Liver (tissue), 3 donors: ENCODE measurements around the gene SMG5.

Experiments
- ATF3 ChIP-seq: IDR thresholded peaks from 2 replicates; pipeline ENCODE4 v1.6.1; 2016; ENCODE audit warnings: antibody characterized with exemption
- CTCF ChIP-seq: fragments of 150-350 bp; IDR thresholded peaks from 2 replicates; pipeline ENCODE4 v1.5.1; 2017; ENCODE audit warnings: improper control_type of control experiment, low read depth, low read length; ENCODE audit not compliant: missing input control
- EGR1 ChIP-seq, 2 donors: IDR thresholded peaks; 2 replicates each; pipeline ENCODE4 v1.6.1; 2016 to 2018; ENCODE audit warnings: antibody characterized with exemption in 2 of 2, low read depth in 2 of 2
- FOXA1 ChIP-seq: IDR thresholded peaks from 2 replicates; pipeline ENCODE4 v1.6.1; 2016; ENCODE audit warnings: antibody characterized with exemption
- HNF4G ChIP-seq: IDR thresholded peaks from 2 replicates; pipeline ENCODE4 v1.6.1; 2016; ENCODE audit warnings: antibody characterized with exemption
- JUND ChIP-seq, 2 donors: IDR thresholded peaks; 2 replicates each; pipeline ENCODE4 v1.6.1; 2016; ENCODE audit warnings: antibody characterized with exemption in 2 of 2
- MAX ChIP-seq: IDR thresholded peaks from 2 replicates; pipeline ENCODE4 v1.6.1; 2016; ENCODE audit warnings: antibody characterized with exemption
- RAD21 ChIP-seq, 2 donors: IDR thresholded peaks; 2 replicates each; pipeline ENCODE4 v1.6.1; 2016; ENCODE audit warnings: antibody characterized with exemption in 2 of 2, mild to moderate bottlenecking in 2 of 2
- REST ChIP-seq: IDR thresholded peaks from 2 replicates; pipeline ENCODE4 v1.6.1; 2016; ENCODE audit warnings: antibody characterized with exemption, mild to moderate bottlenecking
- TAF1 ChIP-seq: conservative IDR thresholded peaks from 2 replicates; pipeline ENCODE4 v1.6.1; 2016; ENCODE audit warnings: antibody characterized with exemption, mild to moderate bottlenecking
- YY1 ChIP-seq: IDR thresholded peaks from 2 replicates; pipeline ENCODE4 v1.6.1; 2016; ENCODE audit warnings: antibody characterized with exemption, mild to moderate bottlenecking
- ZBTB33 ChIP-seq: IDR thresholded peaks from 2 replicates; pipeline ENCODE4 v1.6.1; 2016; ENCODE audit warnings: antibody characterized with exemption
- donor health status: healthy.
- donor health status: healthy.

- no peak for TF ChIP-seq CTCF
- no peak for TF ChIP-seq JUND (IDR thresholded peaks at IDR 0.05)
- no peak for TF ChIP-seq YY1
- no peak for TF ChIP-seq MAX
- TF ChIP-seq TAF1: no peak
- TF ChIP-seq REST: no peak
- TF ChIP-seq ZBTB33: no peak
- TF ChIP-seq HNF4G: no peak
- TF ChIP-seq ATF3: no peak
- no peak for TF ChIP-seq EGR1 (IDR thresholded peaks at IDR 0.05; ENCODE audit: low read depth in 2 of 2)
- no peak for TF ChIP-seq RAD21 (IDR thresholded peaks at IDR 0.05)
- TF ChIP-seq FOXA1: no peak
These were observed 56.5 kb downstream of the SMG5 start for GRCh38 chr1:156226116-156226538.
